SW480 (cell line): ENCODE measurements around the gene SYMPK.

Experiments used
- DNase-seq: peaks from one replicate; pipeline ENCODE4 v3.0.0-alpha.2; 2016; ENCODE audit warnings: low spot score

The SYMPK gene

GRCh38 chr19:45825263-45825605, 37.7 kb downstream of the SYMPK start:
- DNase-seq = no peak

DNA sequence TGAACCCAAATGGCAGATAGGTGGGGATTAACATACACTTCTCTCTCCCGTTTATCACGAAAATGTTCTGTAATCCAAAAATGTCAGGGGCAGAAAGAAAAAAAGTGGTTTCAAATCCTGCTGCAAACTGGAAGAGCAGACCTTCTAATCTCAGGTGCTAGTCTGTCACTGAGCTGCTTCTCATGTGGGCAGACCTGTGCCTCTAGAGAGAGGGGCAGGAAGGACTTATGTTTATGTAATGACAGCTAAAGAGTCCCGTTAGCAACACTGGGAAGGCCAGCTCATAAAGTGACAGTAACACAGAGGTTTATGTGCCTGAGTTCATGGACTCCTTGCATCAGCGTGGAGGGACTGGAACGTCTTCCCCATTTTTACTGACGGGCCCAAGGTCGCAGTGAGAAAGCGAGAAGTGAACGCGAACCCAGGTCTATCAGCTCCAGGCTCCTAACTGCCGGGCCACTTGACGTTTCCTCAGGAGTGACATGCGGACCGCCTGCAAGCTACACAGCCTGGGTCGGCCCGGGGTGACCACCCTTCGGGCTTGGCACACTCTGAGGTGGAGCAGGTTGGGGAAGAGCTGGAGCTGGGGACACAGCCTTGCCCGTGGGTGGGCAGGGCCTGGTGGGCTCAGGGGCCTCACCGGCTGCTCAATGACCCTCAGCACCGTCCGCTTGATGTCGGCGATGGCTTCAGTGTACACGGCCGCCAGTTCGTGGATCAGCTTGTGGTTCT, 38.2 kb downstream of the SYMPK start:
- DNase-seq = no peak

DNA sequence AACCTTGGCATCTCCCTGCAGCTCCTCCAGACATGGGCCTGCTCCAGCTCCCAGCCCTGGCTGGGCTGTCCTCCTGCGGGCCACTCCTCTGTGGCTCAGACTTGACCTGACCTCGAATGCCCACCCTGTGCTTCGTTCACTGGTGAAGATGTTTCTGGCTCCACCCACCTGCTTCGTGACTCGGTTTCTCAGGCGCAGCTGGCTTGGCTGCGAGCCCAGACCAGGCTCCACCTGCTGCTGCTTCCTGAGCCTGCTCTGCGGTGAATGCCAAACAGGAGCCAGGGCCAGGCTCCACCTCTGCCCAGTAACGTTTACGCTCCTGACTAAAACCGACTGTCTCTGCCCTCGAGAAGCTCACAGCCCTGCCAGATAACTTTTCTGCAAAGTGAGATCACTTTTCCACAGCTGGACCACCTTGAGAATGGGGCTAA, 38.9 kb downstream of the SYMPK start:
- no peak for DNase-seq

GRCh38 chr19:45823182-45823581, 39.8 kb downstream of the SYMPK start:
- no peak for DNase-seq

DNA sequence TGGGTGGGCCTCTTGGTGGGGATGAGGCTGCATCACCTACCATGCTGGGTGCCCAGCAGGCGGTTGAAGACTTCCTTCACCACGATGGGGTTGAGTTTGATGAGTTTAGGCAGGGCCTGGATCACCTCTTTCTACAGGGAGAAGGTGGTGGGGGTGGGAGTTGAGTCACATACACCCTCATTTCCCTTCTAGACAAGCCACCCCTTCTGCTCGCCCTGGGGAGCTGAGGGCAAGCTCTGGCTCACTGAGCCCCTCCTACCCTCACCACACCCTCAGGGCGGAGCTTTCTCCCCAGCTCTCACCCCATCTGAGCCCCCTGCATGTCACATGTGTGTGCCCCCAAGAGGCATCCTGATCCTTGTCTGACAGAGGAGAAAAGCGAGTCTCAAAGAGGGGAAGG, 40.2 kb downstream of the SYMPK start:
- DNase-seq = no peak

- no peak for DNase-seq
These were observed 41.4 kb downstream of the SYMPK start for GRCh38 chr19:45821570-45821969.

- DNase-seq = no peak
These were observed 41.8 kb downstream of the SYMPK start for GRCh38 chr19:45821103-45821521.

DNA sequence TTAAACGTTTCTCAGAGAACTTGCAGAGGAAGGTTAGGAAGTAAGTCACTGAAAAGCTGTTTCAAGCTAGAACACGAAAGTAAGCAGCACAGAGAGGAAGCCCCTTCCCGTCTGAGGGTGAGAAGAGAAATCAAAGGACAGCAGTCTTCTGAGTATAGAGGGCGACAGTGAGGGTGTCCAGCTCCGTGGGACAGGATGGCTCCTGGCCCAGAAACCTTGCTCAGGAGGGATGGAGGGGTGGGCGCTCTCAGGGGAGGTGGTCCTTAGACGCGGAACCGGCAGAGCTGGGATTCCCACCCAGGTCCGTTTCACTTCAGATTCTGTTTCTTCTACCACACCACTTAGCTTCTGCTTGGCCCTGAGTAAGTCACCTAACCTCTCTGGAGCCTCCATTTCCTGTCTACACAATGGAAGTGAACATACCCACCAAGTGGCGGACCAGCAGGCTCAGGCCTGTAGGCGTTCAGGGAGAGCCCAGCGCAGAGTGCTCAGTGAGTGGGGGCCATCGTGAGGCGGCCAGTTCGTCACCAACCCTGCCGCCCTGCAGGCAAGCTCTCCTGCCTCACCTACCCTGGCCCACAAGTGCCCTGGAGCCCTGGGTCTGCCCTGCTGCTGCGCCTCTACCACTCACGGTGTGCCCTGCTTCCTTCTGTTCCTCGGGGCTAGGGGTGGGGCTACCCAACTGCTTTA, 42.4 kb downstream of the SYMPK start:
- no peak for DNase-seq

GRCh38 chr19:45819769-45820168, 43.2 kb downstream of the SYMPK start:
- DNase-seq = no peak

DNA sequence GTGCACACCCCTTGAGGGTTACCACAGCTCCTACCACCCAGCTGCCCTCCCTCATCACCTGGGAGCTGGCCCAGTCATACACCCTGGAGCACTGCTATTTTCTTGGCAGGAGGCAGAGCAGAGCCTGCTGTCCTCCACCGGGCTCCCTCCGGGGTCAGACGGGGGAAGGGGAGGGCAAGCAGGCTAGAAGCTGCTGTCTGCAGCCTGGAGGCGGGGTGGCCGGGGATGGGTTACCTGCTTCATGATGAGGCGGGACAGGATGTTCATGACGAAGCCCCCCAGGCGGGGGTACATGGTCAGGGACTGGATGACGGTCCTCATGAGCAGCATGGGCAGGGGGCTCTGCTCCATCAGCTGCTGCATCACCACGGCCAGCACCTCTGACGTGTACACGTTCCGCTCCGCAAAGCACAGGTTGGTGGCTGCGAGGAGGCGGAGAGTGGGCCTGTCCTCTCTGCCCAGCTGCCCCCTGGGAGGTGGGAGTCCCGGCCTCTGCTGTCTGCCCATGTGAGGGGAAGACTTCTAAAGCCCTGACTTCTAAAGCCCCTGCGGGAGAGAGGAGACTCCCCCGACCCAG, 45.1 kb downstream of the SYMPK start:
- DNase-seq = no peak

DNA sequence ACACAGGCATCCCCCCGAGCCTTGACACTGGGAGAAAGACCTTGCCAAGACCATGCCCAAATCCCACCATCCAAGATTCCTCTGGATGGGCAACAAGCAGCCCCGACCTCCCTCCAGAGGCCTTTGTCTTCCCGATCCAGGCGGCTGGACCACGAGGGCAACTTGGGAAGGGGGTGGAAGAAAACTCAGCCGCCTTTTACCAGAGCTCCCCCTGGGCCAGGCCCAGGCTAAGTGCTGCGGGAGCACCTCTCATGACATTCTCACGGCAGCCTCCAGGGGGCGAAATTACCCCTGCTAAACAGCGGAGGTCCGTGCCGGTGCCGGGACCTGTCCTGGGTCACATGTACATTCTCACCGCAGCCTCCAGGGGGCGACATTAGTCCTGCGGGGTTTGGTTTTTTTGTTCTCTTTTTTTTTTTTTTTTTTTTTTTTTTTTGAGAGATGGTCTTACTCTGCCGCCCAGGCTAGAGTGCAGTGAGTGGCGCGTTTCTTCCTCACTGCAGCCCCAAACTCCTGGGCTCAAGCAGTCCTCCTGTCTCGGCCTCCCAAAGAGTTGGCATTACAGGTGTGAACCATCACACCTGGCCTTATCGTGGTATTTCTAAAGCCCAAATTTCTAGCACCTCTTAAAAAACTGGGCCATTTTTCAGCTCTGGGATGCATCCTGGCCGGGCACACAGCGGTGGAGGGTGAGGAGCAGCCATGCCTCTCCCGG, 45.8 kb downstream of the SYMPK start:
- peak; percentile 94 for DNase-seq

GRCh38 chr19:45816236-45817009, 46.5 kb downstream of the SYMPK start:
- no peak for DNase-seq

GRCh38 chr19:45815481-45816216, 47.3 kb downstream of the SYMPK start:
- DNase-seq = no peak

DNA sequence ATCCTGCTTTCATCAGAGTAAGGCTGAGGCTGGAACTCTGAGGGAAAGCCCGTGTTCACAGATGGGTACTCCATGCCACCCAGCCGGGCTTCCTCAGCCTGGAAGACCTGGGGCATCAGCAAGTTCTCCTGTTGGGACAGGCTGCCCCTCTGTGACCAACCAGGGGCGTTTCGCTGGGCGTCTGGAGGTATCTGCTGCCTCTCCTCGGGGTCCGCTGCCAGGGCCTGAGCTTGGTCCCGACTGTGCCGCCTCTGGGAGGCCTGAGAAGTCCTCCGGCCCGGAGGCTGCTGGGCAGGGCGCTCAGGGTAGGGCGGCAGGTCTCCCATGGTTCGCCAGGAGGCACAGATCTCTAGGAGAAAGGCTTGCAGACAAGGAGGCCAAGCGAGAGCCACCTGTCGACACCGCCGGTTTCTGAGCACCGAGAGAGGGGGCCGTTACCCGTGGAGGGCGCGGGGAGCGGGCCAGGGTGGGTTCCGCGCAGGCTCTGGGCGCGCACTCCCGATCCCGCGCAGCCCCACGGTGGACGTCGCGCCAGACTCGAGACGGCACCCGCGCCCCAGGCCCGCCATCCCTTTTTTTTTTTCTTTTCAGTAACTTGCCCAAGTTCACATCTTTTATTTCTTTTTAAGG, 48.0 kb downstream of the SYMPK start, which contains the start of gene RSPH6A:
RSPH6A (minus strand) TSS at position 458 of the 630 bp plus-strand sequence; CDS start at position 326, 132 bp downstream.
- DNase-seq = no peak

DNA sequence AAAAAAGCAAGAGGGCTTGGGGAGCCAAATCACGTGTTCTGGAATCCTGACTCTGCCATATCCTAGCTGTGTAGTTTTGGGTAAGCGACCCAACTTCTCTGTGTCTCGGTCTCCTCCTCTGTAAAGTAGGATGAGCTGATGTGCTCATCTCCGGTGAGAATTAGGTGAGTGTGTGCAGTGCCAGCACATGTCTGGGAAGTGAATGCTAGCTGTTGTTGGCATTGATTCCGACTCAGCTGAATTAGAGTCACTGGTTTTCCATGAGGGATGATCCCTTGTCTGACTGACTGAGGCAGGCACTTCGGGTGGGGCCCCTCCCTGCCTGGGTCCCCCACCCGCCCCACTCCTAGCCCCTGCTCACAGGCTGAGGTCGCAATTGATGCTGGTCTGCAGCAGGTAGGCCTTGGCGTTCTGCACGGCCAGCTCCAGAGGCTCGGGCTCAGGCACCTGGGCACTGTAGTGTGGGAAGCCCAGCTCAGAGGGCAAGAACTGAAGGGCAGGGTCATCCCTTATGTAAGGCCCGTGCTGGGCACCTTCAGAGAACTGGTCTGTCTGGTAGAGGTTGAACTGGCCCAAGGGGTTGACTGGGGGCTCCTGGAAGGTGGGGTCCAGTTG, 48.7 kb downstream of the SYMPK start:
- DNase-seq = no peak

GRCh38 chr19:45812297-45812696, 50.6 kb downstream of the SYMPK start:
- DNase-seq = no peak

DNA sequence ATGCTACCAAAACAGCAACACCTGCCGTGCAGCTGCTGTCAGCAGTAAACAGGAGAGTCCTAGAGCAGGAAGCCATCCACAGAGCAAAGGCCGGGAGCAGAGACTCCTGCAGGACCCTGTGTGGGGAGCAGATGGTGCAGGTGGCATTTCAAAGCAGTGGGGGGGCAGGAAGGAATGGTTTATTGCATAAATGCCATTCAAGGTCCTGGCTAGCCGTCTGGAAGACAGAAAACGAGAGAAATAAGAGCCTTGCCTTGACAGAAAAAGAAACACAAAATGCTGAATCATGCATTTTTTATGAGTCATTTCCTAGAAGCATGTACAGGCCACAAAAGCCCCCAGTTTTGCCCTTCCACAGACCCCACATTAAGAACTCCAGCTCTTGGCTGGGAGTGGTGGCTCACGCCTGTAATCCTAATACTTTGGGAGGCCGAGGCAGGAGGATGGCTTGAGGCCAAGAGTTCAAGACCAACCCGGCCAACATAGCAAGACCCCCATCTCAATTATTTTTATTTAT, 53.2 kb downstream of the SYMPK start:
- peak; percentile 40 for DNase-seq

- DNase-seq = no peak
These were observed 57.2 kb downstream of the SYMPK start for GRCh38 chr19:45805719-45806118.

DNA sequence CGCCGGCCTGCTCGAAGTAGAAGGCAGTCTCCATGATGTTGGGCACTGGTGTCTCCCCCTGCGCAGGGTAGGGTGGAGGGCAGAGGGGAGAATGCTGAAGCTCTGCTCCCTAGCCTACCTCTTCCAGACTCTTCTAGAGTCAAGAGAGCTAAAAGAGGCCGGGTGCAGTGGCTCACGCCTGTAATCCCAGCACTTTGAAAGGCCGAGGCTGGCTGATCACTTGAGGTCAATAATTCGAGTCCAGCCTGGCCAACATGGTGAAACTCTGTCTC, 58.1 kb downstream of the SYMPK start:
- DNase-seq = no peak
